GM18858 (cell line): Measurements from ENCODE around the gene CGNL1.

Source experiments
- ATAC-seq: cut with Tn5 transposase; IDR thresholded peaks from one replicate; pipeline ENCODE4 v1.9.1; 2021; ENCODE audit not compliant: unreplicated experiment

CGNL1 gene

GRCh38 chr15:57495554-57496165 lies 119.4 kb downstream of the CGNL1 start:
- ATAC-seq: no peak

- no peak for ATAC-seq
Measured at GRCh38 chr15:57496594-57496945, 120.3 kb downstream of the CGNL1 start.

- ATAC-seq: no peak
Measured at GRCh38 chr15:57496946-57497869, 120.9 kb downstream of the CGNL1 start.

GRCh38 chr15:57500256-57500655 lies 124.0 kb downstream of the CGNL1 start:
- ATAC-seq: no peak

GRCh38 chr15:57500979-57501576 lies 124.8 kb downstream of the CGNL1 start:
- ATAC-seq: no peak

GRCh38 chr15:57502116-57502515 lies 125.8 kb downstream of the CGNL1 start:
- no peak for ATAC-seq

- no peak for ATAC-seq
Measured at GRCh38 chr15:57503051-57503702, 126.9 kb downstream of the CGNL1 start.

- ATAC-seq: no peak
Measured at GRCh38 chr15:57503911-57504598, 127.8 kb downstream of the CGNL1 start.

GRCh38 chr15:57504599-57504940 lies 128.3 kb downstream of the CGNL1 start:
- no peak for ATAC-seq

GRCh38 chr15:57505056-57505715 lies 128.9 kb downstream of the CGNL1 start:
- no peak for ATAC-seq

- no peak for ATAC-seq
Measured at GRCh38 chr15:57505949-57506391, 129.7 kb downstream of the CGNL1 start.

GRCh38 chr15:57506422-57506821 lies 130.1 kb downstream of the CGNL1 start:
- no peak for ATAC-seq

GRCh38 chr15:57507111-57507510 lies 130.8 kb downstream of the CGNL1 start:
- ATAC-seq: no peak

- no peak for ATAC-seq
Measured at GRCh38 chr15:57509126-57509525, 132.8 kb downstream of the CGNL1 start.

GRCh38 chr15:57509965-57510364 lies 133.7 kb downstream of the CGNL1 start:
- no peak for ATAC-seq

GRCh38 chr15:57510647-57511046 lies 134.3 kb downstream of the CGNL1 start:
- ATAC-seq: no peak

GRCh38 chr15:57516327-57517029 lies 140.2 kb downstream of the CGNL1 start:
- ATAC-seq: no peak

GRCh38 chr15:57517030-57517671 lies 140.8 kb downstream of the CGNL1 start:
- ATAC-seq: no peak

- ATAC-seq: no peak
Measured at GRCh38 chr15:57518779-57519405, 142.6 kb downstream of the CGNL1 start.
